NCI-H2196 (cell line): ENCODE data around the gene VSTM2L.
A peak's percentile ranks its signal among the peaks of the same experiment; 100 is the strongest.

Source experiments
- DNase-seq: peaks from one replicate; lab custom pipeline; 2025; ENCODE audit not compliant: unreplicated experiment; lab: John Stamatoyannopoulos, UW

The VSTM2L gene

DNA sequence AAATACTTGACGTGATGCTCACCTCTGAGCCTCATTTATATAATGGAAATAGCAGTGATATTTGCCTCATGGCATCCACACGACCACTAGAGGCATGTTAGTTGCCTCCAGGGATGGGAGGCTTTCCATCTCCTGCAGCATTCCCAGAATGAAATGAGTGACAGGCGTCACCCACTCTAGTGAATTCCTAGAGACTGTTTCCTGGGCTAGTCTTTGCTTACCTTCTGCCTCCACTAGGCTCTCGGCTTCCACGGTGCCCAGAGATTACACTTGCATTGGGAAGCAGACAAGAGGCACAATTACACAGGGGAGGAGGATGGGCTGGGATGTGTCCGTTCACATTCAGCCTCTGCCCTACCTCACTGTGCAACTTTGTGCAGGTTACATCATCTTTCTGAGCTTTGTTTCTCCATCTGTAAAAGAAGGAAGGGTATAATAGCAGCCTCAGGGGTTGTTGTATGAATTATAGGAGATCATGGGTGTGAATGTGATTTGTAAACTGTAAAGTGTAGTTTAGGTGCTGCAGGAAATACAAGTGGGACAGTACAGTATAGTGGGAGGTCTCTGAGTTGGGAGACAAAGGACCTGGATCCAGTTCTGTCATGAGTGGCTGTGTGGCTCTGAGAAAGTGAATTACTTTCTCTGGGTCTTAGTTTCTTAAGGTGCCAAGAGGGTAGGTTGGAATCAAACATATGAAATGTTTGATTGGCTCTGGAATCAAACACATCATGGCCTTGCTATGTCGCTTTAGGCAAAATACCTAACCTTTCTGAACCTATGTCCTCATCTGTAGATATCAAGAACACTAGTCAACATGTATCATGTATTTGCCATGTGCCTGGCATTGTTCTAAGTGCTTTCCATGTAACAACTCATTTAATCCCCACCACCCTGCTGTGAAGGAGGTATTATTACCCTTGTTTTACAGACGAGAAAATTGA lies 3.6 kb upstream of the VSTM2L start:
- DNase-seq: no peak

- DNase-seq: no peak
Measured at GRCh38 chr20:37901240-37901639, 1.7 kb upstream of the VSTM2L start.

- DNase-seq: peak; percentile 28
Measured at GRCh38 chr20:37901654-37902503, 1.0 kb upstream of the VSTM2L start.

DNA sequence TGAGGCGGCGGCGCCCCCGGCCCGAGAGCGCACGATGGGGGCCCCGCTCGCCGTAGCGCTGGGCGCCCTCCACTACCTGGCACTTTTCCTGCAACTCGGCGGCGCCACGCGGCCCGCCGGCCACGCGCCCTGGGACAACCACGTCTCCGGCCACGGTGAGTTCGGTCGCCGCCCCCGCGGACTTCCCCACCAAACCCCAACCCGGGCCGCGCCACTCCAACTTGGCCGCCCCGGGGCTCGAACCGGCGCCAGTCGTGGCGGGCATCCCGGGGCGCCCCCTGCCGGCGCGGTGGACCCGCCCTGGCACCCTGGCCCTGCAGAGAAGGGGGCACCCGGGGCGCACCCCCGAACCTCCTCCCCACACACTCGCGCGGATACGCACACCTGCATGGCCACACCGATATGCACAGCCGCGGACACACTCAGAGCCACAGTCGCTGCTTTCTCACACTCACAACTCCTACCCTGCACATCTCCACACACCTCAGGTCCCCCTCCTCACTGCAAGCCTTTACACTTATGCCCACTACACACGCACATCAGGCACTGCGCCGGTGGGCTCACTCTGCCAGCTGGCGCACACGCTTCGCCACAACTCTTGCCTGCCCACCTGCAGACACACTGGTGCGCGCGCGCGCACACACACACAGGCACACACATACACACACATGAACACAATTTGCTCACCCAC lies 535 bp downstream of the VSTM2L start:
- DNase-seq: no peak

GRCh38 chr20:37904008-37904642 lies 1.2 kb downstream of the VSTM2L start:
- no peak for DNase-seq

- no peak for DNase-seq
Measured at GRCh38 chr20:37904845-37905373, 2.0 kb downstream of the VSTM2L start.

GRCh38 chr20:37905671-37906613 lies 3.0 kb downstream of the VSTM2L start:
- no peak for DNase-seq

- no peak for DNase-seq
Measured at GRCh38 chr20:37907330-37907676, 4.4 kb downstream of the VSTM2L start.

DNA sequence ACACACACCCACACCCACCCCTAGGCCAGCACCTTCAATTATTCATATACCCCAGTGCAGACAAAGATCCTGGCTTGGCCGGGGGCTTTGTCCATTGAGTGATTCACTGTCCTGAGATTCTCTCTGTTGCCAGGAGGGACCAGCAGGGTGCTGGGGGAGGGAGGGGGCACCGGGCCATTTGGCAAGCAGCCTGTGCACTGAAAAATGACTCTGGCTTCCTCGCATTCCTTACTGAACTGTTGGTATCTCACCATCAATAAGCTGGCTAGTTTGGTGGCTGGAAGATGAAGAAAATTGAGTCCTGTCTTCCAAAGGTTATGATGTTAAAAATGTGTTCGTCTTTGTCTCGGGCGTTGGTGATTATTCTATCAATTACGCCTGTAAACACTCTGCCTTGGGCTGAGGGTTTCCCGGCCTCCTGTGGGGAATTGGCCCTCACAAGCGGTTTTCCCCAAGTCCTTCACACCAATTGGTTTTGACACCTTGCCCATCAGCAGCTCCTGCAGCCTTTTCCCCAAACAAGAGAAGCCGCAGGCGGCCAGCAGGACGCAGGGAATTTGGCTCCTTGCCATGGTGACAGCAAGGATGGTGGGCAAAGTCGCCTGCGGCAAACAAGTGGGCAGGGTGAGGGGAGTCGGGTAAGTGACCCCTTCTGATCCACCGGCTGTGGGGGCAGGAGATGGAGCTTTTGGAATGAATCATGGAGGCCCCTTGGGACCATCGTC lies 4.9 kb downstream of the VSTM2L start:
- DNase-seq: peak; percentile 83

GRCh38 chr20:37911261-37911660 lies 8.3 kb downstream of the VSTM2L start:
- DNase-seq: no peak

DNA sequence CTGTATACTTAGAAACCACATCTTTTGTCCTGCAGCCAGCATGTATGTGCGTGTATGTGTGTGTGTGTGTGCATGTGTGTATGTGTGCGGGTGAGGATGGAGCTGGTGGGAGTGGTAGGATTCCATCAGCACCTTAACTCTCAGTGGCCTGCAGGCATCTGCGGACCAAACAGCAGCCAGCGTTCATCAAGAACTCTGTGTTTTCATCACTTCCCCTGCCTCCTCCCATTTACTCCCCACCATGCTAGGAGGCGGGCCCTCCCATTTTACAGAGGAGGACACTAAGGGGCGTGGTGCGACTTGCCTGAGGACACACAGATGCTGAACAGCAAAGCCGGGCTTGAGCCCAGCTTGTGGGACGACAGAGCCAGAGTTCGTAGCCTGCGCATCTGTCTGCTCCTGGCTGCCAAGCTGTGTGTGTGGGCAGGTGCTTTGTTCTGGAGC lies 8.9 kb downstream of the VSTM2L start:
- peak; percentile 74 for DNase-seq

GRCh38 chr20:37912874-37913273 lies 9.9 kb downstream of the VSTM2L start:
- DNase-seq: no peak

- no peak for DNase-seq
Measured at GRCh38 chr20:37913567-37914366, 10.8 kb downstream of the VSTM2L start.

- no peak for DNase-seq
Measured at GRCh38 chr20:37914367-37914671, 11.4 kb downstream of the VSTM2L start.

- DNase-seq: no peak
Measured at GRCh38 chr20:37914672-37915433, 11.9 kb downstream of the VSTM2L start.

DNA sequence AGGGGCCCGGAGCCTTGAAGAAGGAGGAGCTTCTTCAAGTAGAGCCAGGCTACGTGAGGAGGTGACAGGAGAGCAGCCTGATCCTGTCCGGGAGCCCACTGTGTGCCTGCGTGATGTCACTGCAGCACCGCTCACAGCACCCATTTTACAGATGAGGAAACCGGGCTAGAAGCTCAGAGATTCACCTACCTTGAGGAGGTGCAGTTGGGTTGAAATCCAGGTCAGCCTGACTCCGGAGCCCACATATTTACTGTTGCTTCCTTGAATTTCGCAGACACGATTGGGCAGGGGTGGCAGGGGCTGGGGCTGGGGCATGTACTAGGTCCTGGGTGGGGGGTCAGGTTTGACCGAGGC lies 12.5 kb downstream of the VSTM2L start:
- DNase-seq: no peak

DNA sequence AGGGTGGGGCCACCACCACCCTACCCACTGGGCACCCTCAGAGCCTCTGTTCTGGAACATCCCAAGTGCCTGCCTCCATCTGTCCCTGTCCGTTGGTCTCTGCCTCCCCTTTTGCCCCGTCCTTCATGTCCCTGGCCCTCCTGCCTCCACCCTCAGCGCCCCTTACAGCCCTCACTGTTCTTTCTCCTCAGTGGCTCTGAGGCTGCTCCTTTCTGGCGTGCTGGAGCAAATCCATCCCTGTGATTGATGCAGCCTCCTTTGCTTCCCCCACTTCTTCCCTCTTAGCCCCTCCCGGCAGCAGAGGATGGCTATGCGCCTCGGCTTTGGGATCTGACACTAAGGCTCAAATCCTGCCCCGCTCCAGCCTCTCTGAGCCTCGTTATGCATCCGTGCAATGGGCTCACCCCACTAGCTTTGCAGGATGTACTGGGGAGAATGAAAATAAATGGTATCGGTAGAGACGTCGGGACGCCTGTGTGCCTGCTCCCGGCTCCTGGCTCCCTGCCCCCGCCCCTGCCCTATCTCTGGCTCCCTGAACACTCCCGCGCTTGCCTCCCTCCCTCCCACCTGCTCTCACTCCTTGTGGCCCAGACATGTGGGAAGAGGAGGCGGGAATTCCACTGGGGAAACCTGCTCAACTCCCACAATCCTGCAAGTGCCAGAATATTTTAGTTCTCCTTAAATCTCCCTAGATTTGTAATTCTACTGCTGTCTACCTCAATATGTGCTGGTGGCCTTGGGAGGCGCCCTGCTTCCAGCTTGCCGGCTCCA lies 13.1 kb downstream of the VSTM2L start:
- no peak for DNase-seq
